ENCODE measurements around the gene JKAMP. TPM values are rescaled to one million over a fixed set of nuclear protein-coding genes. Genes with fewer than 3 reads are reported as not detected.

JKAMP gene
- total RNA-seq, 6 donors from 2014 or later = 34.2 to 59.7 (median 44.0) TPM

DNA sequence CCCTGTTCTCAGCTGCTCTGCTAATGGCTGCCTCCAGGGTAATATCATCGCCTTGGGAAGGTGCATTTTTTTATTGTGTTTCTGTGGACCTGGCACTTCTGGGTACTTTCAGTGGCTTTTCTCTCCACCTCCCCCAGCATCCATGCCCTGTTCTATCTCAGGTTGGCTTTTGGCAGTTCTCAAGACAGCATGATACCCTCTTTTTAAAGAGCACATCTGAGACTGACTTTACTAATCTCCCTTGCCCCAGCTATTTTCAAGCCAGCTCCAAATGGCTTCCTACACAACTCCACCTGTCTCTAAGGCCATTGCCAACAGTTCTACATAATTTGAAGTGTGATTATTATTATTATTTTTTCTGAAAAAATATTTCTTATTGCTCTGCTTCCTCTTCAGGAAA lies 53.2 kb downstream of the JKAMP start:
- no peak for ATAC-seq (ENCODE audit: low FRiP score in 2 of 2)
- Histone ChIP-seq H3K36me3 (no peaks in the 10 kb centered on the region), H3K4me1 (no peaks in the 10 kb centered on the region), H3K27ac (no peak overlapping the region), H3K4me3 (no peak overlapping the region), H3K27me3 (no peaks in the 10 kb centered on the region), H3K9me3 (no peaks in the 10 kb centered on the region)
- DNase-seq = no peak
- WGBS, 2 donors = 79 to 94% methylated on average over 1 of the region's 1 CpG
- TF ChIP-seq CTCF (IDR thresholded peaks at IDR 0.05) (no peak), POLR2AphosphoS5 (IDR thresholded peaks at IDR 0.05) (no peak), POLR2A (IDR thresholded peaks at IDR 0.05) (no peak), EP300 (IDR thresholded peaks at IDR 0.05) (no peak)

DNA sequence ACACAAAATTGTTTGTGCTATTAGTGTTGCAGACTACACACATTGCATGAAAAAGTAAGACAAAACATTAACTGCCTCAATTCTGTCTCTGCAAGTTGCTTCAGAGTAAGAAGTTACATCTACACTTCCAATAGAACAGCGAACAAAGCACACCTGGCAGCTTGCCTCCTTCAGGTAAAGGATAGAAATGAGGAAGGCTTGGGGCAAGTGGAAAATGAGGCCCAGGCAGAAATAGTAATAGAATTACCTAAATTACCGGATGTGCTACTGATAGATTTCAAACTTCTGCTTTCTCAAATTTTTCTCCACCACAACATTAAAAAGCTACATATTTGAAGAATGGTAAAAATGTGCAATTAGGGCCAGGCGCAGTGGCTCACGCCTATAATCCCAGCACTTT lies 54.6 kb downstream of the JKAMP start:
- TF ChIP-seq CTCF (IDR thresholded peaks at IDR 0.05) (no peak), POLR2A (IDR thresholded peaks at IDR 0.05) (no peak), EP300 (IDR thresholded peaks at IDR 0.05) (no peak), POLR2AphosphoS5 (IDR thresholded peaks at IDR 0.05) (no peak)
- Histone ChIP-seq H3K9me3 (no peaks in the 10 kb centered on the region), H3K27ac (no peak overlapping the region), H3K4me3 (no peak overlapping the region), H3K27me3 (no peaks in the 10 kb centered on the region), H3K36me3 (no peaks in the 10 kb centered on the region), H3K4me1 (no peaks in the 10 kb centered on the region)
- no peak for DNase-seq
- 81 to 86% methylated on average over 4 of the region's 4 CpGs for WGBS, 2 donors
- ATAC-seq (ENCODE audit: low FRiP score in 2 of 2) = no peak

DNA sequence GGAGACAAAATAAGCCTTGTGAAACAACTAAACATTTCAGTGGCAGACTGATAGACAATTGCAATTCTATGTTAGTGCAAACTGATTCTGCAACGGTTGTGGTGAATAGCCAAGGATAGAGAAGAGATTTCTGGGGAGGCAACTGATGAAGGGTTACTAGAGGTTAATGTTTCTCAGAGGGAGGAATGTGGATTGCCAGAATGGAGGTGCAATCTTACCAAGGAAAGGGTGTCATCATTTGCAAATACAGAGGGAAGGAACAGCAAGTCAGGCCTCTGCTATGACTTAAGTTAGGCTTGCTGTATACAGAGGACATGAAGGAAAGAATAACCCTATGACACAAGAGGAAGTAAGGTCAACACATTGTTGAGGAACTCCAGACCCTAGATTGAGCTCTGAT lies 56.5 kb downstream of the JKAMP start:
- 42 to 43% methylated on average over 1 of the region's 1 CpG for WGBS, 2 donors

DNA sequence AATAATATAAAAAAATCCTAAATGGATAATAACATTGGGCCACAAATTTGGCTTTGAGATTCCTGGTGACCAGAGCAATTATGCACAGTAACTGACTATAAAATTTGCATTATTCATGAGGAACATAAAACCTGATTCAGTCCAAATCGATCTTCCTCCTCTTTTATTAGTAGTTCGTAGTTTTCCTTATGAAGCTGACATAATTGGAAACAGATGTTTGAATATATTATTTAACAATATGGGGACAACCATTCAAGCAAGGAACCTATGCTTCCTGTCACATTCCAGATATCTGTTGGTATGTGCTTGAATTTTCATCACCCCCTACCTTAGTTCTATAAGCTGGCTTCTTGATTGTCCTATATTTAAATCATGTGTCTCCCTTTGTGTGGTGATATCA lies 57.4 kb downstream of the JKAMP start:
- no peak overlapping the region for H3K4me3 ChIP-seq
- no peaks in the 10 kb centered on the region for H3K9me3 ChIP-seq
- H3K36me3 ChIP-seq = no peaks in the 10 kb centered on the region
- no peak overlapping the region for H3K27ac ChIP-seq
- WGBS, 2 donors = 81 to 91% methylated on average over 2 of the region's 2 CpGs
- H3K27me3 ChIP-seq = no peaks in the 10 kb centered on the region
- no peaks in the 10 kb centered on the region for H3K4me1 ChIP-seq
- no peak for TF ChIP-seq POLR2A (IDR thresholded peaks at IDR 0.05)
- TF ChIP-seq CTCF (IDR thresholded peaks at IDR 0.05) = no peak
- TF ChIP-seq EP300 (IDR thresholded peaks at IDR 0.05) = no peak
- no peak for TF ChIP-seq POLR2AphosphoS5 (IDR thresholded peaks at IDR 0.05)
- ATAC-seq (ENCODE audit: low FRiP score in 2 of 2) (no peak), DNase-seq (no peak)

More for the DNA sequence above, 56.5 kb downstream of the JKAMP start:
- H3K4me1 ChIP-seq = no peaks in the 10 kb centered on the region
- no peaks in the 10 kb centered on the region for H3K27me3 ChIP-seq
- H3K9me3 ChIP-seq = no peaks in the 10 kb centered on the region
- ATAC-seq (ENCODE audit: low FRiP score in 2 of 2) = no peak
- no peak overlapping the region for H3K4me3 ChIP-seq
- H3K27ac ChIP-seq = no peak overlapping the region
- TF ChIP-seq POLR2AphosphoS5 (IDR thresholded peaks at IDR 0.05) = no peak
- TF ChIP-seq CTCF (IDR thresholded peaks at IDR 0.05) = no peak
- TF ChIP-seq POLR2A (IDR thresholded peaks at IDR 0.05) = no peak
- TF ChIP-seq EP300 (IDR thresholded peaks at IDR 0.05) = no peak
- DNase-seq = no peak
- H3K36me3 ChIP-seq = no peaks in the 10 kb centered on the region

GRCh38 chr14:59543873-59544272 lies 59.6 kb downstream of the JKAMP start:
- Histone ChIP-seq H3K27me3 (no peaks in the 10 kb centered on the region), H3K27ac (no peak overlapping the region), H3K4me3 (no peak overlapping the region), H3K4me1 (no peaks in the 10 kb centered on the region), H3K36me3 (no peaks in the 10 kb centered on the region), H3K9me3 (no peaks in the 10 kb centered on the region)
- DNase-seq (no peak), ATAC-seq (ENCODE audit: low FRiP score in 2 of 2) (no peak)
- 40 to 55% methylated on average over 7 of the region's 7 CpGs for WGBS, 2 donors
- TF ChIP-seq EP300 (IDR thresholded peaks at IDR 0.05) (no peak), POLR2A (IDR thresholded peaks at IDR 0.05) (no peak), POLR2AphosphoS5 (IDR thresholded peaks at IDR 0.05) (no peak), CTCF (IDR thresholded peaks at IDR 0.05) (no peak)

Data from upper lobe of left lung (tissue), 6 donors.